Measurements from ENCODE around the gene ADCK2.
"Not testable (repeated sequence)": the region's sequence is repeated elsewhere in the genome, so short reads cannot be mapped to it uniquely, and the experiment has no call there.

Gene ADCK2

GRCh38 chr7:140734096-140734495 is 61.4 kb downstream of the ADCK2 start:
- H3K4me3 ChIP-seq (ENCODE audit: low read length), result no peak overlapping the region
- H4K20me1 ChIP-seq (ENCODE audit: insufficient read depth, low read length), result no peaks in the 10 kb centered on the region
- no peak overlapping the region for H2AFZ ChIP-seq (ENCODE audit: low read depth, low read length)
- H3K9ac ChIP-seq (ENCODE audit: low read length), result no peak overlapping the region
- no peaks in the 10 kb centered on the region for H3K4me1 ChIP-seq (ENCODE audit: low read length)
- TF ChIP-seq EZH2phosphoT487 (IDR thresholded peaks at IDR 0.05; ENCODE audit: low read depth), result no peak
- TF ChIP-seq, protein P1, sequence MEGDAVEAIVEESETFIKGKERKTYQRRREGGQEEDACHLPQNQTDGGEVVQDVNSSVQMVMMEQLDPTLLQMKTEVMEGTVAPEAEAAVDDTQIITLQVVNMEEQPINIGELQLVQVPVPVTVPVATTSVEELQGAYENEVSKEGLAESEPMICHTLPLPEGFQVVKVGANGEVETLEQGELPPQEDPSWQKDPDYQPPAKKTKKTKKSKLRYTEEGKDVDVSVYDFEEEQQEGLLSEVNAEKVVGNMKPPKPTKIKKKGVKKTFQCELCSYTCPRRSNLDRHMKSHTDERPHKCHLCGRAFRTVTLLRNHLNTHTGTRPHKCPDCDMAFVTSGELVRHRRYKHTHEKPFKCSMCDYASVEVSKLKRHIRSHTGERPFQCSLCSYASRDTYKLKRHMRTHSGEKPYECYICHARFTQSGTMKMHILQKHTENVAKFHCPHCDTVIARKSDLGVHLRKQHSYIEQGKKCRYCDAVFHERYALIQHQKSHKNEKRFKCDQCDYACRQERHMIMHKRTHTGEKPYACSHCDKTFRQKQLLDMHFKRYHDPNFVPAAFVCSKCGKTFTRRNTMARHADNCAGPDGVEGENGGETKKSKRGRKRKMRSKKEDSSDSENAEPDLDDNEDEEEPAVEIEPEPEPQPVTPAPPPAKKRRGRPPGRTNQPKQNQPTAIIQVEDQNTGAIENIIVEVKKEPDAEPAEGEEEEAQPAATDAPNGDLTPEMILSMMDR (IDR thresholded peaks at IDR 0.05; ENCODE audit: low read depth, low read length), result no peak
- H3K27me3 ChIP-seq (ENCODE audit: low read depth, low read length), result no peaks in the 10 kb centered on the region
- H3K36me3 ChIP-seq (replicated peaks; ENCODE audit: low read depth, low read length), result peaks cover 3% of the 10 kb centered on the region
- H3K79me2 ChIP-seq (ENCODE audit: low read length), result no peaks in the 10 kb centered on the region
- no peaks in the 10 kb centered on the region for H3K9me3 ChIP-seq (ENCODE audit: insufficient read depth, low read length)
- H3K27ac ChIP-seq (ENCODE audit: low read length), result no peak overlapping the region
- no peak overlapping the region for H3K4me2 ChIP-seq (ENCODE audit: low read length)

DNA sequence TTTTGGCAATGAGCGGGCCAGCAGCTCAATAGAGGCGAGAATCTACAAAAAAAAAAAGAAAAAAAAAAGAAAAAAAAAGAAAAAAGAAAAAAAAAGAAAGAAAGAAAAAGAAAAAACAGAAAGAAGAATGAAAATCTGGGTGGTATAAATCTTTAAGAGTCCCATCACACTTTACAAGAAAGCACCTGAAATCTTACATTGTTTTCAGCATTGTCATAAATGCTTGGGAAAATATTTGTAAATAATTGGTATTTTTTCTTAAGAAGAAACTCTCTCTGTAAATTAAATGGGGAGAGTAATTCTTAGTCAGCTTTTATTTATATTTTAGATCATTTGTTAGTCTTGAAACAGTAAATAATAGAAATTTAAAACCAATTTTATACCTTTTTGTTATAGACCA is 62.0 kb downstream of the ADCK2 start:
- Histone ChIP-seq H3K9ac (ENCODE audit: low read length) (no peak overlapping the region), H2AFZ (ENCODE audit: low read depth, low read length) (no peak overlapping the region), H4K20me1 (ENCODE audit: insufficient read depth, low read length) (no peaks in the 10 kb centered on the region)

DNA sequence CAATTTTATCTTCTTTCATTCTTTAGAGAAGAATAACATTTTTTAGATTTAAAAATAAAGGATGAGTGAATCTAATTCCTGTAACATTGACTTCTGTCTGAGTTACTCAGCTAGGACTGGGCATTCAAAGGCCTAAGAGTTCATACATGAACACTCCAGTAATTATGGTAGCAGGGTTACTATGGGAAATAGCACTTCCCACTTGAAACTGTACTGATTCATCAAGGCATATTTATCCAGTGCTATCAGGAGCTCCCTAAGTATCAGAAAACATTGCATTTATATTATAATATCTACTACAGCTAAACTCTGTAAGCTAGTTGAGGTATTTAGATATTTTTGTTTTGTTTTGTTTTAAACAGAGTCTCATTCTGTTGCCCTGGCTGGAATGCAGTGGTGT is 65.5 kb downstream of the ADCK2 start:
- no peak overlapping the region for H3K4me2 ChIP-seq (ENCODE audit: low read length)
- H3K4me1 ChIP-seq (ENCODE audit: low read length), result no peaks in the 10 kb centered on the region
- H2AFZ ChIP-seq (ENCODE audit: low read depth, low read length), result no peak overlapping the region
- no peak overlapping the region for H3K27ac ChIP-seq (ENCODE audit: low read length)
- no peaks in the 10 kb centered on the region for H3K79me2 ChIP-seq (ENCODE audit: low read length)
- H4K20me1 ChIP-seq (ENCODE audit: insufficient read depth, low read length), result no peaks in the 10 kb centered on the region
- no peak overlapping the region for H3K9ac ChIP-seq (ENCODE audit: low read length)
- H3K27me3 ChIP-seq (ENCODE audit: low read depth, low read length), result no peaks in the 10 kb centered on the region
- H3K36me3 ChIP-seq (replicated peaks; ENCODE audit: low read depth, low read length), result peaks cover 4% of the 10 kb centered on the region
- TF ChIP-seq, protein P1 (IDR thresholded peaks at IDR 0.05; ENCODE audit: low read depth, low read length), result no peak
- TF ChIP-seq EZH2phosphoT487 (IDR thresholded peaks at IDR 0.05; ENCODE audit: low read depth), result no peak
- H3K4me3 ChIP-seq (ENCODE audit: low read length), result no peak overlapping the region
- H3K9me3 ChIP-seq (ENCODE audit: insufficient read depth, low read length), result no peaks in the 10 kb centered on the region

More for the DNA sequence above, 62.0 kb downstream of the ADCK2 start:
- H3K9me3 ChIP-seq (ENCODE audit: insufficient read depth, low read length), result no peaks in the 10 kb centered on the region
- no peak overlapping the region for H3K4me3 ChIP-seq (ENCODE audit: low read length)
- H3K79me2 ChIP-seq (ENCODE audit: low read length), result no peaks in the 10 kb centered on the region
- TF ChIP-seq EZH2phosphoT487 (IDR thresholded peaks at IDR 0.05; ENCODE audit: low read depth), result no peak
- TF ChIP-seq, protein P1 (IDR thresholded peaks at IDR 0.05; ENCODE audit: low read depth, low read length), result no peak
- no peaks in the 10 kb centered on the region for H3K27me3 ChIP-seq (ENCODE audit: low read depth, low read length)
- H3K4me1 ChIP-seq (ENCODE audit: low read length), result no peaks in the 10 kb centered on the region
- no peak overlapping the region for H3K27ac ChIP-seq (ENCODE audit: low read length)
- no peak overlapping the region for H3K4me2 ChIP-seq (ENCODE audit: low read length)
- peaks cover 4% of the 10 kb centered on the region for H3K36me3 ChIP-seq (replicated peaks; ENCODE audit: low read depth, low read length)

- not testable (repeated sequence) for H4K20me1 ChIP-seq (ENCODE audit: insufficient read depth, low read length); H3K9ac ChIP-seq (ENCODE audit: low read length); H3K4me2 ChIP-seq (ENCODE audit: low read length); H3K9me3 ChIP-seq (ENCODE audit: insufficient read depth, low read length); H3K4me3 ChIP-seq (ENCODE audit: low read length); H3K27me3 ChIP-seq (ENCODE audit: low read depth, low read length); H2AFZ ChIP-seq (ENCODE audit: low read depth, low read length); H3K79me2 ChIP-seq (ENCODE audit: low read length); H3K27ac ChIP-seq (ENCODE audit: low read length)
- H3K4me1 ChIP-seq (ENCODE audit: low read length), result peaks cover 11% of the 10 kb centered on the region
- H3K36me3 ChIP-seq (replicated peaks; ENCODE audit: low read depth, low read length), result peaks cover 15% of the 10 kb centered on the region
Measured at GRCh38 chr7:140743255-140743654, 70.5 kb downstream of the ADCK2 start.

DNA sequence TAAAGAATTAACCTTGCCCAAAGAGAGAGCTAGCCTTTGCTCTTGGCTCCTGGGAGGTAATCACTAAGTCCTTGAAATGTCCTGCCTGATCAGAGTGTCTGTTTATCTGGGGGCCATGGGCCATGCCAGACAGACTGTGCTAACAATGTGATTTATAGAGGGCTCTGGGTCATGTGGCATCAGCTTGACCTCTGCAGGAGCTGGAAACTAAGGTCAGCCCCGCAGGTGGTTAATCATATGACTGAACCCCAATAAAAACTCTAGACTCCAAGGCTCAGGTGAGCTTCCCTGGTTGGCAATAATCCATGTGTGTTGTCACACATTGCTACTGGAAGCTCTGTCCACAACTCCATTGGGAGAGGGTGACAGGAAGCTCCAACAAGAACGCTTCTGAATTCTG is 71.3 kb downstream of the ADCK2 start:
- Histone ChIP-seq H3K27ac (ENCODE audit: low read length) (no peak overlapping the region), H2AFZ (ENCODE audit: low read depth, low read length) (no peak overlapping the region), H3K36me3 (replicated peaks; ENCODE audit: low read depth, low read length) (peaks cover 14% of the 10 kb centered on the region), H3K4me2 (ENCODE audit: low read length) (no peak overlapping the region), H3K9ac (ENCODE audit: low read length) (no peak overlapping the region), H3K4me3 (ENCODE audit: low read length) (no peak overlapping the region), H4K20me1 (ENCODE audit: insufficient read depth, low read length) (peaks cover 6% of the 10 kb centered on the region; the same call in 1 of the 2 replicates), H3K79me2 (ENCODE audit: low read length) (no peaks in the 10 kb centered on the region), H3K27me3 (ENCODE audit: low read depth, low read length) (no peaks in the 10 kb centered on the region), H3K4me1 (ENCODE audit: low read length) (peaks cover 11% of the 10 kb centered on the region), H3K9me3 (ENCODE audit: insufficient read depth, low read length) (no peaks in the 10 kb centered on the region)
- TF ChIP-seq EZH2phosphoT487 (IDR thresholded peaks at IDR 0.05; ENCODE audit: low read depth), result no peak
- TF ChIP-seq, protein P1 (IDR thresholded peaks at IDR 0.05; ENCODE audit: low read depth, low read length), result no peak

All from OCI-LY3 (cell line).